ENCODE measurements around the gene MRPL49.

The MRPL49 gene

DNA sequence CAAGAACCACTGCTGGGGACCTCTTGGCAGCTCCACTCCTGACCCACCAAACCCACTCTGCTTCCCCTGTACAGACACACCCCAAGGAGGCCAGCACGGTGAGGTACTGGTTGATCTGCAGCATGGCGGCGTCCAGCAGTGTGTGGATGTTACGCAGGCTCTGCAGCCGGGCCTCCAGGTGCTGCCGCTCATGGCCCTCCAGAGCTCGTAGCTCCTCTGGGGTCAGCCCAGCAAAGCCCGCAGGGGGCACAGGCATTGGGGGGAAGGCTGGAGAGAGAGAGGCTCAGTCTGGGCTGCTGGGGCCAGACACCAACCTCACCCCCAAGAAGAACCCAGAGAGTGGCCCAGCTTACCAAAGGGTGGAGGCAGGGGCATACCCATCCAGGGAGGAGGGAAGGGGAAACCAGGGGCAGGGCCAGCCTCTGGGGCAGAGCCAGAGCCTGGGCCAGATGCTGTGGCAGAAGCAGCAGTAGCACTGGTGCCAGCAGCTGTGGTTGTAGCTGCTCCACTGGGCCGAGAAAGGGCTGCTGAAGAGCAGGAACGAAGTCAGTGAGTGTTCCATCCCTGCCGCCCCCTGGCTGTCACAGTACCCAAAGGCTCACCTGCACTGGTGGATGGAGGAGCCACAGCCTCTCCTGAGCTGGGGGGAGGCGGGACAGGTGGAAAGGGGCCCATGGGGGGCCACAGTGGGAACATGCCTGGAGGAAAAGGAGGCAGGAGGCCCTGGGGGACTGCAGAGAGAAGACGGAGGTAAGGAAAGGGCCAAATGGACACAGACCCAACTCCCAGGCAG is 7.7 kb downstream of the MRPL49 start:
- Histone ChIP-seq H3K9ac (ENCODE audit: low read length) (no peak overlapping the region), H3K4me3 (ENCODE audit: low read length) (no peak overlapping the region), H3K4ac (ENCODE audit: low read depth, low read length) (no peak overlapping the region), H2BK15ac (replicated peaks; ENCODE audit: low read depth) (no peak overlapping the region), H3K36me3 (ENCODE audit: control insufficient read depth, insufficient read depth, low read length) (peaks cover 8% of the 10 kb centered on the region), H3K18ac (ENCODE audit: low read length) (no peak overlapping the region), H3K27me3 (ENCODE audit: insufficient read depth, low read length, poor library complexity) (no peaks in the 10 kb centered on the region), H2BK120ac (ENCODE audit: low read depth, low read length) (no peak overlapping the region), H3K79me1 (ENCODE audit: low read length) (peaks cover 16% of the 10 kb centered on the region), H3K4me1 (ENCODE audit: control insufficient read depth, low read depth, low read length) (peaks cover 2% of the 10 kb centered on the region), H4K5ac (ENCODE audit: low read length) (no peak overlapping the region), H3K56ac (ENCODE audit: low read length) (no peak overlapping the region), H2BK5ac (ENCODE audit: low read length) (no peak overlapping the region), H3K79me2 (ENCODE audit: control insufficient read depth, insufficient read depth, low read length) (peaks cover 13% of the 10 kb centered on the region), H3K23ac (ENCODE audit: low read length) (no peak overlapping the region), H2AK5ac (ENCODE audit: low read length) (no peak overlapping the region), H4K8ac (ENCODE audit: low read depth, low read length) (no peak overlapping the region), H3K27ac (ENCODE audit: low read depth, low read length) (no peak overlapping the region), H3K4me2 (ENCODE audit: low read length) (no peak overlapping the region)
- no CpG with 5 or more reads among the region's 13 CpGs for WGBS (ENCODE audit: extremely low coverage, insufficient coverage, low lambda C conversion rate)
- DNase-seq = no peak

DNA sequence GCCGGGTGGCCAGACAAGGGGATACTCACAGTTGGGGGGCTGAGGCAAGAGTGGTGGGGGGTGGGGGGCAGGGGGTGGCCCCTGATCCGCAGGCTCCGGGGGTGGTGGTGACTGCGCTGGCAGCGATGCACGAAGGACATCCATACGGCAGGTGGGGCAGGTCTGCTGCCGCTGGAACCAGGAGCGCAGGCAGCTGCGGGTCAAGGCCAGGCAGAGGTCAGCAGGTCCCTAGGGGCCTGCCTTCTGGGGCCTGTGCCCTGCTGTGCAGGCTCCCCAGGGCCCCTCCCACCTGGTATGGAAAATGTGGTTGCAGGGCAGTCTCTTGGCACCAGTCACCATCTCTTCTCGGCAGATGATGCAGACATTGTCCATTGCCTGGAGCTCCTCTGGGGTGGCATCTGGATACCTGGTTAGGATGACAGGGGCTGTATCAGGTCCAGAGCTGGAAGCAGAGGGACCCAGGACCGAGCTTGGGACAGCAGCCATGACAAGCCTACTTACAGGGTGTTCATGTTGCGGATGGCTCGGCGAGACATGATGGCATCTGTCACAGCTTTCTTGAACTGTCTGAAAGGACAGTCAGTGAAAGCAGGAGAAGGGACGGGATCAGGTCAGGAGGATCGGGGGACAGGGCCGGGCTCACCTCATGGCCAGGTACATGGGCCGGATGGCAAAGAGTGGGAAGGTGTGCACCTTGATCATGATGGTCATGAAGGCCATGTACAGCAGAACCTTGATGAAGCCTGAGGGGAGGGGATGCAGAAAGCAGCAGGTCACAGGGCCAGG is 8.7 kb downstream of the MRPL49 start:
- Histone ChIP-seq H3K79me1 (ENCODE audit: low read length) (peaks cover 16% of the 10 kb centered on the region), H3K4me3 (ENCODE audit: low read length) (no peak overlapping the region), H3K79me2 (ENCODE audit: control insufficient read depth, insufficient read depth, low read length) (peaks cover 13% of the 10 kb centered on the region), H2BK5ac (ENCODE audit: low read length) (no peak overlapping the region), H3K9ac (ENCODE audit: low read length) (no peak overlapping the region), H3K4me2 (ENCODE audit: low read length) (no peak overlapping the region), H3K23ac (ENCODE audit: low read length) (no peak overlapping the region), H2AK5ac (ENCODE audit: low read length) (no peak overlapping the region), H3K4me1 (ENCODE audit: control insufficient read depth, low read depth, low read length) (peaks cover 2% of the 10 kb centered on the region), H2BK120ac (ENCODE audit: low read depth, low read length) (no peak overlapping the region), H3K27ac (ENCODE audit: low read depth, low read length) (no peak overlapping the region), H3K18ac (ENCODE audit: low read length) (no peak overlapping the region), H3K56ac (ENCODE audit: low read length) (no peak overlapping the region), H3K4ac (ENCODE audit: low read depth, low read length) (no peak overlapping the region), H3K36me3 (ENCODE audit: control insufficient read depth, insufficient read depth, low read length) (peaks cover 3% of the 10 kb centered on the region), H2BK15ac (replicated peaks; ENCODE audit: low read depth) (no peak overlapping the region), H3K27me3 (ENCODE audit: insufficient read depth, low read length, poor library complexity) (no peaks in the 10 kb centered on the region), H4K5ac (ENCODE audit: low read length) (no peak overlapping the region), H4K8ac (ENCODE audit: low read depth, low read length) (no peak overlapping the region)
- WGBS (ENCODE audit: extremely low coverage, insufficient coverage, low lambda C conversion rate) = no CpG with 5 or more reads among the region's 19 CpGs
- no peak for DNase-seq

DNA sequence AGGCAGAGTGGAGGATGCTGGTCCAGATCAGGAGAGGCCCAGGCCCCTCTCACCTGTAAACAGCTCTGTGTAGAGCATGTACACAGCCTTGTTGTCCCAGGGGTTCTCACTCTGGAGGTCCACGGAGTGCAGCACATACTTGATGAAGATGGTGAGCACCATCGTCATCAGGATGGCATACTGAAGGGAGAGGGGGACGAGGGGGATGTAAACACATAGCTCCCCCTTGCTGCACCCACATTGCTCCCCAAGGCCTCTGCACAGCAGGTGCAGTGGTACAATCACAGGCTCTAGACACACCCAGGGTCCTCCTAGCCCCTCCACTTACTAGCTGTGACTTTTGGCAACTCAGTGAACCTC is 9.3 kb downstream of the MRPL49 start:
- H3K4me2 ChIP-seq (ENCODE audit: low read length) = no peak overlapping the region
- whole genome bisulfite sequencing (ENCODE audit: extremely low coverage, insufficient coverage, low lambda C conversion rate) = no CpG with 5 or more reads among the region's 3 CpGs
- H4K5ac ChIP-seq (ENCODE audit: low read length) = no peak overlapping the region
- no peak overlapping the region for H3K9ac ChIP-seq (ENCODE audit: low read length)
- no peak overlapping the region for H3K4ac ChIP-seq (ENCODE audit: low read depth, low read length)
- no peak overlapping the region for H3K27ac ChIP-seq (ENCODE audit: low read depth, low read length)
- no peak overlapping the region for H2AK5ac ChIP-seq (ENCODE audit: low read length)
- peaks cover 3% of the 10 kb centered on the region for H3K36me3 ChIP-seq (ENCODE audit: control insufficient read depth, insufficient read depth, low read length)
- H3K4me3 ChIP-seq (ENCODE audit: low read length) = no peak overlapping the region
- no peak overlapping the region for H2BK120ac ChIP-seq (ENCODE audit: low read depth, low read length)
- no peak overlapping the region for H3K23ac ChIP-seq (ENCODE audit: low read length)
- no peak overlapping the region for H2BK5ac ChIP-seq (ENCODE audit: low read length)
- H3K56ac ChIP-seq (ENCODE audit: low read length) = no peak overlapping the region
- H3K27me3 ChIP-seq (ENCODE audit: insufficient read depth, low read length, poor library complexity) = no peaks in the 10 kb centered on the region
- no peak overlapping the region for H3K18ac ChIP-seq (ENCODE audit: low read length)
- no peak overlapping the region for H4K8ac ChIP-seq (ENCODE audit: low read depth, low read length)
- H3K4me1 ChIP-seq (ENCODE audit: control insufficient read depth, low read depth, low read length) = peaks cover 2% of the 10 kb centered on the region
- no peak overlapping the region for H2BK15ac ChIP-seq (replicated peaks; ENCODE audit: low read depth)
- DNase-seq = no peak
- H3K79me2 ChIP-seq (ENCODE audit: control insufficient read depth, insufficient read depth, low read length) = peaks cover 13% of the 10 kb centered on the region
- H3K79me1 ChIP-seq (ENCODE audit: low read length) = peaks cover 16% of the 10 kb centered on the region

DNA sequence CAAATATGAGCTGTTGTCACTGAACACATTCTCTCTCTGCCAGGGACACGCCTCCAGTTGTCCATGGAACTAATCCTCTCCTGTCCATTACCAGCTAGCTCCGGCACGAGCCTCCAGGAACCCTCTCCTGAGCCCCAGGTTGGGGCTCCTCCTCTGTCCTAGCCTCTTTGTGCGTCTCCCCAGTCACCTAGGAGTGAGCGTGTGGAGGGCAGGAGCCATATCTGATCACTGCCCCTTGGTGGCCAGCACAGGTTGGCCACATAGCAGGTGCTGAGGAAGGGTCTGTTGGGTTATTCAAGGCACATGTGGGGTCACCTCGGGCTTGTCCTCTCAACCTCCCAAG is 9.7 kb downstream of the MRPL49 start:
- no peak overlapping the region for H2BK15ac ChIP-seq (replicated peaks; ENCODE audit: low read depth)
- WGBS (ENCODE audit: extremely low coverage, insufficient coverage, low lambda C conversion rate) = no CpG with 5 or more reads among the region's 6 CpGs
- no peak overlapping the region for H3K9ac ChIP-seq (ENCODE audit: low read length)
- no peak overlapping the region for H3K23ac ChIP-seq (ENCODE audit: low read length)
- no peaks in the 10 kb centered on the region for H3K27me3 ChIP-seq (ENCODE audit: insufficient read depth, low read length, poor library complexity)
- no peak overlapping the region for H3K56ac ChIP-seq (ENCODE audit: low read length)
- H3K18ac ChIP-seq (ENCODE audit: low read length) = no peak overlapping the region
- H2AK5ac ChIP-seq (ENCODE audit: low read length) = no peak overlapping the region
- no peak overlapping the region for H3K4me3 ChIP-seq (ENCODE audit: low read length)
- H3K4me1 ChIP-seq (ENCODE audit: control insufficient read depth, low read depth, low read length) = peaks cover 2% of the 10 kb centered on the region
- no peak overlapping the region for H4K5ac ChIP-seq (ENCODE audit: low read length)
- H3K36me3 ChIP-seq (ENCODE audit: control insufficient read depth, insufficient read depth, low read length) = peaks cover 2% of the 10 kb centered on the region
- no peak overlapping the region for H2BK120ac ChIP-seq (ENCODE audit: low read depth, low read length)
- H2BK5ac ChIP-seq (ENCODE audit: low read length) = no peak overlapping the region
- peaks cover 13% of the 10 kb centered on the region for H3K79me2 ChIP-seq (ENCODE audit: control insufficient read depth, insufficient read depth, low read length)
- H3K79me1 ChIP-seq (ENCODE audit: low read length) = peaks cover 16% of the 10 kb centered on the region
- H3K4ac ChIP-seq (ENCODE audit: low read depth, low read length) = no peak overlapping the region
- no peak for DNase-seq
- no peak overlapping the region for H4K8ac ChIP-seq (ENCODE audit: low read depth, low read length)
- no peak overlapping the region for H3K4me2 ChIP-seq (ENCODE audit: low read length)
- no peak overlapping the region for H3K27ac ChIP-seq (ENCODE audit: low read depth, low read length)

DNA sequence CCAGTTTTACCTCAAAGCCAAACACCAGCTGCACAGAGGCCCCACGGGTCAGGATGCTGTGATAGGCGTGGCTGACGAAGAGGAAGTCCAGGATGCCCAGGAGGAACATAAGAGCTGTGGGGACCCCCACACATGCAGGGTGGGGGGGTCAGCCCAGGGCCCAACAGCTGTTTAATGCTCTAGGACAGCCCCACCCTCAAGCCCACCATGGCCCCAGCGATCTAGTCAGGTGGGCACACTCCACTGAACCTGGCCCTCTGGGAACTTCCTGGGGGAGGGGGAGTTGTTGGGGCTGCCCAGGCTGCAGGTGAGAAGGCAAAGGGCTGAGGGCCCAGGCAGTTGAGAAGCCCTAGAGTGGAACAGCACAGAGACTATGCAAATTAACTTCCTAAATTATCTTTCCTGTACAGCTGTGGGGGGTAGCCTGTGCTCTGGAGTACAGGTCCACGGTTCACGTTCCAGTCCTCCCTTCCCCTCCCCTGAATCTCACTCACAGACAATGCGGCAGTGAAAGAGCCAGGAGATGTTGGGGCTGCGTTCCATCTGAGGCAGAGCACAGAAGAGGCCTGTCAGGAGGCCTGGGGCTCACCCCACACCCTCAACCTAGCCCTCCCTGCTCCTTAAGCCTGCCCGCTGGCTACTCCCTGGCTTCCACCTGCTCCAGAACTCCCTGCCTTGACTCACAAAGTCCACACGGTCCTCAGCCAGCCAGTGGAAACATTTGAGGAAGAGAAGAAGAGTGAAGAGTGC is 10.3 kb downstream of the MRPL49 start:
- DNase-seq = no peak
- Histone ChIP-seq H3K23ac (ENCODE audit: low read length) (no peak overlapping the region), H3K4me2 (ENCODE audit: low read length) (no peak overlapping the region), H3K18ac (ENCODE audit: low read length) (no peak overlapping the region), H2BK15ac (replicated peaks; ENCODE audit: low read depth) (no peak overlapping the region), H2BK120ac (ENCODE audit: low read depth, low read length) (no peak overlapping the region), H3K56ac (ENCODE audit: low read length) (no peak overlapping the region), H3K36me3 (ENCODE audit: control insufficient read depth, insufficient read depth, low read length) (peaks cover 2% of the 10 kb centered on the region), H3K27me3 (ENCODE audit: insufficient read depth, low read length, poor library complexity) (no peaks in the 10 kb centered on the region), H3K79me1 (ENCODE audit: low read length) (peaks cover 16% of the 10 kb centered on the region), H3K4me3 (ENCODE audit: low read length) (no peak overlapping the region), H3K27ac (ENCODE audit: low read depth, low read length) (no peak overlapping the region), H3K9ac (ENCODE audit: low read length) (no peak overlapping the region), H2BK5ac (ENCODE audit: low read length) (no peak overlapping the region), H3K4ac (ENCODE audit: low read depth, low read length) (no peak overlapping the region), H2AK5ac (ENCODE audit: low read length) (no peak overlapping the region), H3K79me2 (ENCODE audit: control insufficient read depth, insufficient read depth, low read length) (peaks cover 13% of the 10 kb centered on the region), H3K4me1 (ENCODE audit: control insufficient read depth, low read depth, low read length) (peaks cover 2% of the 10 kb centered on the region), H4K8ac (ENCODE audit: low read depth, low read length) (no peak overlapping the region), H4K5ac (ENCODE audit: low read length) (no peak overlapping the region)
- no CpG with 5 or more reads among the region's 10 CpGs for WGBS (ENCODE audit: extremely low coverage, insufficient coverage, low lambda C conversion rate)

Measured in mesendoderm (in vitro differentiated cells).